GM03348 (cell line): ENCODE results near the gene FAP.

Source experiments
- DNase-seq: peaks from one replicate; pipeline ENCODE4 v3.0.0; 2012; ENCODE audit warnings: low spot score

Gene FAP

GRCh38 chr2:162185541-162186232, 57.6 kb downstream of the FAP start:
- no peak for DNase-seq

GRCh38 chr2:162184821-162185450, 58.3 kb downstream of the FAP start:
- no peak for DNase-seq

GRCh38 chr2:162184359-162184758, 58.9 kb downstream of the FAP start:
- no peak for DNase-seq

GRCh38 chr2:162182395-162182794, 60.9 kb downstream of the FAP start:
- no peak for DNase-seq

GRCh38 chr2:162177301-162177700, 65.9 kb downstream of the FAP start:
- no peak for DNase-seq

GRCh38 chr2:162175714-162176113, 67.5 kb downstream of the FAP start:
- no peak for DNase-seq

- no peak for DNase-seq
Measured at GRCh38 chr2:162174746-162175145, 68.5 kb downstream of the FAP start.

- DNase-seq: no peak
Measured at GRCh38 chr2:162172802-162173370, 70.4 kb downstream of the FAP start.

GRCh38 chr2:162166745-162167144, 76.5 kb downstream of the FAP start:
- DNase-seq: no peak

- DNase-seq: no peak
Measured at GRCh38 chr2:162166174-162166573, 77.1 kb downstream of the FAP start.

- peak; percentile 55 for DNase-seq
Measured at GRCh38 chr2:162164802-162165201, 78.4 kb downstream of the FAP start.

GRCh38 chr2:162159446-162159845, 83.8 kb downstream of the FAP start:
- DNase-seq: no peak

- DNase-seq: no peak
Measured at GRCh38 chr2:162156149-162156548, 87.1 kb downstream of the FAP start.

GRCh38 chr2:162155093-162155492, 88.2 kb downstream of the FAP start:
- DNase-seq: no peak

GRCh38 chr2:162153608-162154224, 89.5 kb downstream of the FAP start:
- DNase-seq: peak; percentile 11

GRCh38 chr2:162152147-162152546, 91.1 kb downstream of the FAP start, which contains the start of gene GCG:
Gene GCG (minus strand): TSS chr2:162152247. CDS start chr2:162149178, 3,069 bp downstream.
- no peak for DNase-seq

- DNase-seq: no peak
Measured at GRCh38 chr2:162149940-162150339, 93.3 kb downstream of the FAP start.

- no peak for DNase-seq
Measured at GRCh38 chr2:162149466-162149865, 93.8 kb downstream of the FAP start.

- DNase-seq: no peak
Measured at GRCh38 chr2:162148956-162149355, 94.3 kb downstream of the FAP start.

- DNase-seq: no peak
Measured at GRCh38 chr2:162143969-162144368, 99.3 kb downstream of the FAP start.

GRCh38 chr2:162138310-162138709, 104.9 kb downstream of the FAP start:
- no peak for DNase-seq

GRCh38 chr2:162127422-162127821, 115.8 kb downstream of the FAP start:
- DNase-seq: no peak

- no peak for DNase-seq
Measured at GRCh38 chr2:162126527-162126926, 116.7 kb downstream of the FAP start.
